Neural progenitor cell (in vitro differentiated cells): ENCODE results near the gene SCUBE3.

Source experiments
- EZH2 ChIP-seq: fragments of 200-600 bp; sonication (generic); IDR thresholded peaks from 2 replicates; pipeline ENCODE4 v1.6.1; 2017; ENCODE audit warnings: antibody characterized with exemption, mild to moderate bottlenecking, moderate library complexity
- EZH2phosphoT487 ChIP-seq: fragments of 200-600 bp; sonication (generic); IDR thresholded peaks from 2 replicates; pipeline ENCODE4 v1.6.1; 2017; ENCODE audit warnings: antibody characterized with exemption
- TF ChIP-seq, protein P1 (sequence below): fragments of 200-600 bp; sonication (generic); IDR thresholded peaks from 2 replicates; pipeline ENCODE4 v1.5.1; 2017; ENCODE audit warnings: antibody characterized with exemption, mild to moderate bottlenecking

DNA sequence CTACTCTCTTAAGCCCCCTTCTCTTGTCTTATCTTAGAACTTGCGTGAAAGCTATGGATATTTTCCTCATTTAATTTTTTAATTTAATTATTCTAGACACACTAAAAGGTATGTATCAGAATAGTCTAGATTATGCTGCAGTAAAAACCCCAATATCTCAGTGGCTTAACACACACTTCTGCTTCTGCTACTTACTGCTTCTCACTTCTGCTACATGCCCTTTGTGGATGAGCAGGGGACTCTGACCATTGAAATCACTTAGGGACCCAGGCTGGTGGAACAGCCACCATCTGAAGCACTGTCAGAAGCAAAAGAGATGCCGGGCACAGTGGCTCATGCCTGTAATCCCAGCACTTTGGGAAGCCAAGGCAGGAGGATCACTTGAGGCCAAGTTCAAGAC, 27.2 kb upstream of the SCUBE3 start:
- TF ChIP-seq, protein P1, sequence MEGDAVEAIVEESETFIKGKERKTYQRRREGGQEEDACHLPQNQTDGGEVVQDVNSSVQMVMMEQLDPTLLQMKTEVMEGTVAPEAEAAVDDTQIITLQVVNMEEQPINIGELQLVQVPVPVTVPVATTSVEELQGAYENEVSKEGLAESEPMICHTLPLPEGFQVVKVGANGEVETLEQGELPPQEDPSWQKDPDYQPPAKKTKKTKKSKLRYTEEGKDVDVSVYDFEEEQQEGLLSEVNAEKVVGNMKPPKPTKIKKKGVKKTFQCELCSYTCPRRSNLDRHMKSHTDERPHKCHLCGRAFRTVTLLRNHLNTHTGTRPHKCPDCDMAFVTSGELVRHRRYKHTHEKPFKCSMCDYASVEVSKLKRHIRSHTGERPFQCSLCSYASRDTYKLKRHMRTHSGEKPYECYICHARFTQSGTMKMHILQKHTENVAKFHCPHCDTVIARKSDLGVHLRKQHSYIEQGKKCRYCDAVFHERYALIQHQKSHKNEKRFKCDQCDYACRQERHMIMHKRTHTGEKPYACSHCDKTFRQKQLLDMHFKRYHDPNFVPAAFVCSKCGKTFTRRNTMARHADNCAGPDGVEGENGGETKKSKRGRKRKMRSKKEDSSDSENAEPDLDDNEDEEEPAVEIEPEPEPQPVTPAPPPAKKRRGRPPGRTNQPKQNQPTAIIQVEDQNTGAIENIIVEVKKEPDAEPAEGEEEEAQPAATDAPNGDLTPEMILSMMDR: no peak
- TF ChIP-seq EZH2: no peak
- TF ChIP-seq EZH2phosphoT487: no peak
